ENCODE data around the gene MCU.
"Not testable (repeated sequence)": the region's sequence is repeated elsewhere in the genome, so short reads cannot be mapped to it uniquely, and the experiment has no call there.

MCU gene, protein sequence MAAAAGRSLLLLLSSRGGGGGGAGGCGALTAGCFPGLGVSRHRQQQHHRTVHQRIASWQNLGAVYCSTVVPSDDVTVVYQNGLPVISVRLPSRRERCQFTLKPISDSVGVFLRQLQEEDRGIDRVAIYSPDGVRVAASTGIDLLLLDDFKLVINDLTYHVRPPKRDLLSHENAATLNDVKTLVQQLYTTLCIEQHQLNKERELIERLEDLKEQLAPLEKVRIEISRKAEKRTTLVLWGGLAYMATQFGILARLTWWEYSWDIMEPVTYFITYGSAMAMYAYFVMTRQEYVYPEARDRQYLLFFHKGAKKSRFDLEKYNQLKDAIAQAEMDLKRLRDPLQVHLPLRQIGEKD

DNA sequence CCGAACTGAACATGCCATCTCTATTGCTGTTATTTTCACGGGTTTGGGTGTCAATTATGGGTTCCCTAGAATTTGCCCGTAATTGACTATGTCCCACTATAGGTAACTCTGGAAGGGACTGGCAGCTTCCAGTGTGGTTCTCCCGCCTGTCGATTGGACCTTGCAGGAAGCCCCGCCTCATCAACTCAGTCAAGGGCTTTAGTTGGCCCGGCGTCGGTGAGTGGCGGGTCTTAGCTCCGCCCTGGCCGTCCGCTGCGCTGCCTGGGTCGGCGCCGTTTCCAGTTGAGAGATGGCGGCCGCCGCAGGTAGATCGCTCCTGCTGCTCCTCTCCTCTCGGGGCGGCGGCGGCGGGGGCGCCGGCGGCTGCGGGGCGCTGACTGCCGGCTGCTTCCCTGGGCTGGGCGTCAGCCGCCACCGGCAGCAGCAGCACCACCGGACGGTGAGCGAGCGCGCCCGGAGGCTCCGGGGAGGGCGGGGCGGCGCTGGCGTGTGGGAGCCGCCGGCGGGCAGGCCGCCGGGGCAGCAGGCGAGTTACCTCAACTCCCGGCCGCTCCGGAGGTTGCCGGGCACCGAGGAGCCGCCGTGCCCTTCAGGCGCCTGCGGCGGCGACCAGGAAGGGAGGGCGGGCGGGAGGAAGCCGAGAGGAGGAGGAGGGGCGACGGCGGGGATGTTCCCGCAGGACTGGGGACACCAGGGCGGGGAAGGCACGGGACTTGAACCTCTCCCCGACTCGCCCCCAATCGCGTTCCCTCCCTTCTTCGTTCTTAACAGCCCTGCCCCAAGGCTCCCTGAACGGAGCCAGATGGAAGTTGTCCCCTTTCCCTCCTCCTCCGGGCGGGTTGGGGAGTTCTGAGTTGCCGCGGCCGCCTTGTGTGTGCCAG is at the start of gene MCU:
TSS of gene MCU (plus strand) at position 281 of the 881 bp plus-strand sequence. CDS start at position 290, 9 bp downstream.
- peak; percentile 73 to 90 (median 80) for DNase-seq

DNA sequence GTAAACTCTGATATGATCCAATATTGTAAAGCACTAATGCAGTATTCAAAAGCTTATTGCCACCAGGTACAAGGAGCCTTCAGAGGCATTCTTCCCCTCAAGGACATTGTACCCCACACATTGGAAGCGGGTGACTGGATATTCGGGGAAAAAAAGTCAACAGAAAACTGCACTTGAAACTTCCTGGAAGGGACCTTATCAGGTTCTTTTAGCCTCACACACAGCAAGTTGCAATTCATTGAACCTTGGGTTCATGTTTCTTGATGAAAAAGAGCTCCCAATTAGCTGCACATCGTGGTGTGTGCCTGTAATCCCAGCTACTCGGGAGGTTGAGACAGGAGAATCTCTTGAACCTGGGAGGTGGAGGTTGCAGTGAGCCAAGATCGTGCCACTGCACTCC is 49.6 kb upstream of the MCU start:
- DNase-seq = no peak

DNA sequence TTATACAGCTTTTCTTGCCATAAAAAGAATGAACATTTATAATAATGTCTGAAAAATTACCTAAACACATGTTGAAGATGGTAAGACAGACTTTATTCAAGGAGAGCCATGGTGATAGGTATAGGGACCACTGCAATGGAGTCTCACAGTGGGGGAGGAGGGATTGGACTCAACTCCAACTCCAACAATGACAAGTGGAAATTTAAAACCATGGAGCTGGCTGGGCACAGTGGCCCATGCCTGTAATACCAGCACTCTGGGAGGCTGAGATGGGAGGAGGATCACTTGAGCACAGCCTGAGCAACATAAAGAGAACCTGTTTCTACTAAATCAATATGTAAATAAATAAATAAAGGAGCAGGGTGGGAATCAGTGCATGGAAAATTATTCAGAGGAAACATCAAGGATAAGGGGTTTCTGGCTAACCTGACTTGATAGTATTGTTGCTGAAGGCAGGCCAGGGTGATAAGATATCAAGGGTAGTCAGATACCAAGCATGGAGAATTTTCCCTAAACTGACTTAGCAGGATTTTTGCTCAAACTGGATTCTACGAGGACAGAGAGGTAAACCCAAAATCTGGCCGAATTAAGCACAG is 46.6 kb upstream of the MCU start:
- DNase-seq = no peak

DNA sequence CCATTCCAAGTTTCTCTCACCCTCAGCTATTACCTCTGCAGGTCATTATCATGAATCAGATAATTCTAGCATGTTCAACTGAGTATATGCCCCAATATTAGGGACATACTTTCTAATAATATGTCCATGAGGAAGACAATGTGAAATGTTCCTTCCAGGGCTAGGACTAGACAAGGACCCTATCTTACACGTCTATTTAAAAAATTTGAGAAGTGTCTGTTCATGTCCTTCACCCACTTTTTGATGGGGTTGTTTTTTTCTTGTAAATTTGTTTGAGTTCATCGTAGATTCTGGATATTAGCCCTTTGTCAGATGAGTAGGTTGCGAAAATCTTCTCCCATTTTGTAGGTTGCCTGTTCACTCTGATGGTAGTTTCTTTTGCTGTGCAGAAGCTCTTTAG is 45.0 kb upstream of the MCU start:
- DNase-seq = not testable (repeated sequence)

DNA sequence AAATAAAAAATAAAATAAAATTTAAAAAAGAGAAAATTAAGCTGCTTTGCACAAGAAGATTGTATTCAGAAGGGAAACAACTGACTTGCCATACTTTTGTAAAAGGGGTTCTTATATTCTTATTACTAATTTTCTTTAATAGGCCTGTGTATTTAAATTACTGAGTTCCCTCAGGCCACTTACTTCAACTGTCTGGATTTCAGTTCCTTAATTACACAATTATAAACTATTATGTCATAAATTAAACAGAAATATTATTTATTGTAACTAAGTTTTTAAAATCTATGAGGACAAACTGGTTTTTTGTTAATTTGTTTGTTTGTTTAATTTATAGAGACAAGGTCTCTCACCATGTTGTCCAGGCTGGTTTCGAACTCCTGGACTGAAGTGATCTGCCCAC is 43.6 kb upstream of the MCU start:
- no peak for DNase-seq

DNA sequence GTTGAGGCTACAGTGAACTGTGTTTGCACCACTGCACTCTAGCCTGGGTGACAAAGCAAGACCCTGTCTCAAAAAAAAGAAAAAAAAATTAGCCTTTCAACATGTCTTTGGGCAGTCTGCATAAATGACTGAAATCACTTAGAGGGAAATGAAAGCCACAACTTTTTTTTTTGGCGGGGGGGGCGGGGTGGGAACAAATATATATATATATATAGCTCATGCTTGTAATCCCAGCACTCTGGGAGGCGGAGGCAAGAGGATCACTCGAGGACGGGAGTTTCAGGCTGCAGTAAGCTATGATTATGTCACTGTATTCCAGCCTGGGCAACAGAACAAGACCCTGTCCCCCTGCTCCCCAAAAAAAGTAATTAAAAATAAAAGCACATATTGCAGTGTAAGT is 42.7 kb upstream of the MCU start:
- DNase-seq = no peak

DNA sequence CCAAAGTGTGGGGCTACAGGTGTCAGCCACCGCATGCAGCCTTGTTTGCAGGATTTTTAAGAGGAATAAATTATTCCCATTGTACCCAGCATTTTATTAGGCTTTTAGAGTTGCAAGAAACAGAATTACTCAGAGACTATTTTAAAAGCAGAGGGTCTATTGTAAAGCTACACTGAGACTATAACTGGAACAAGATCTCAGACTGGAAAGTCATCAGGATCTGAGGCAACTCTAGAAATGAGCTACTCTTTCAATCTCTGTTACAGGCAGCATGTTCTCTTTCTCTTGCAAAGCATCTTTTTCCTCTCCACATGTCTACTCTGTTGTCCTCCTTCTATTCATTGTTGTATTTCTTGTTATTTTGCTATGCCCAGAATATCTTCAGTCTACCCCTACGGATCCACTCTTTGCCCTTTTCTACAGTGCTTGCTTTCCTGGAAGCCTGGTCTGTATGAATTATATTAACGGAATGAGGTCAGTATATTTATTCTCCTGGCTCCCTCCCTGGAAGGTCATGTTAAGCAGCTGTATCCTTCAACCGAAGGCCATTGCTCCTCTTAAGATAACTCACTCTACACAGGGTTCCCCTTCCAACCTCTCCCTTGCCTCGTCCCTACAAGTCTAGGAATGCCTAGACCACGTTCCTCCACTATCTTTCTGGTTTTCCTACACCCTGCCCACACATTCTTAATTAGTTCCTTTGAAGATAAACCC is 38.4 kb upstream of the MCU start:
- DNase-seq = no peak

DNA sequence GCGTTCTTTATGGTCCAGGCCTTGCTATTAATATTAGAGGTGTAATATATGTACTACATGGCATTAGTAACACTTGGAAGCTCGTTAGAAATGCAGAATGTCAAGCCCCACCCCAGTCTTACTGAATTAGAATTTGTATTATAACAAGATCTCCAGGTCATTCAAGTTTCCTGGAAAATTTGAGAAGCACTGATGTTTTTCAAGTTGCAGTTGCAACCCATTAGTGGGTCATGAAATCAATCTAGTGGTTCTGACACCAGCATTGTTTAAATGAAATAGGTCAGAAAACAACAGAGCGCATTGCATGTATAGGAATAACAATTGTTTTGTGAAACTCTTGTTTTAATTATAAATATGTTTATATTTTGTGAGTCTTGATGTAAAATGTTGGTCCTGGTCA is 37.2 kb upstream of the MCU start:
- DNase-seq = no peak

DNA sequence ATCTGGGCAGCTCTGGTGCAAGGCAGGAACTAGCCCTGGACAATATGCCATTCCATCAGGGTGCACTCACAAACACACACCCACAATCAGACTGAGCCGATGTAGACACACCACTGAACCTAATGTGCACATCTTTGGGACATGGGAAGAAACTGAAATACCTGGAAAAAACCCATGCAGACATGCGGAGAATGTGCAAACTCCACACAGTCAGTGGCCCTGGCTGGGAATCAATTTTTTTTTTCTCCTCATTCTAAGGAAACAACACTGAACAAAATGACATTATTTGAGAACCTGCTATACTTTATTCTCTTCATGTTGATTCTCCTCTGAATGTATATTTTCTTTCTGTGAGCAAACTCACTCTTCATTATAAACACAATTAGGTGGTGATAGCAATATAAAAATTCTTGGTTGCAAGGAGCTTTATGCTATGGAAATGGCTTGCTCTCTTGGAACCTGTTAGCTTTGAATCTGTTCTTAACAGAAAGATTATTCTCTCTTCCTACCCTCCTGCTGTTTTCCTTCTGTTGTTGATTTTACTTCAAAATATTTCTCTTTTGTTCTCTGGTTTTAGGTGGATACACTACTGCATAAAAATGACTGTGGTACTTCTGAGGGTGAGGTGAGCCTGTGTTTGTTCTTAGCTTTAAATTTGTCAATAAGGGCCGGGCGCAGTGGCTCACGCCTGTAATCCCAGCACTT is 33.1 kb upstream of the MCU start:
- DNase-seq = no peak

DNA sequence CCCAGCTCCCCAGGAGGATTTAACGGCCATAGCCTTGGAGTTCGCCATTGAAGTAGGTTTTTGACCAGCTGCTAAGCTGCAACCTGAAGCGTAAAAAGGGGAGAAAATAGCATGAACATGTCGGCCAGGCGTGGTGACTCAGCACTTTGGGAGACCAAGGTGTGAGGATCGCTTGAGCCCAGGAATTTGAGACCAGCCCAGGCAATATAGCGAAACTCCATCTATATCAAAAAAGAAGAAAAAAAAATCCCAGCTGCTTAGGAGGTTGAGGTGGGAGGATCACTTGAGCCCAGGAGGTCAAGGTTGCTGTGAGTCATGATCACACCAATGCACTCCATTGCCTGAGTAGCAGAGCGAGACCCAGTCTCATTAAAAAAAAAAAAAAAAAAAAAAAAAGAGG is 32.2 kb upstream of the MCU start:
- DNase-seq = no peak

DNA sequence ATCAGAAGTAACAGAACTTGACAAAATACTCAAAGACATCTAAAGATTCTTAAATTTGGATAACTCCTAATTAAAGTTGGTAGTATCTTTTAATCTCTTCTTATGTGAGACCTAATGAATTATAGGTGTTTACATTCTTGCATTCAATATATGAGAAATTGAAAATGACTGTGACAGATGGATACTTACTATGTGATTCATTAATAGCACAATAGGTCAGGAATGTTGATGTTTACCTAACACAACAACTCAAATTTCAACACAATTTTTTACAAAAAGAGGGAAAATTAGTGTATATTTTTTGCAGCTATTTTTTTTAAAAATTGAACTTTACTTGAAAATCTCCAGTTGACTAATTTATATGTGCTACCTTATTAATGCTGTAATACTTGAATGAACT is 31.7 kb upstream of the MCU start:
- DNase-seq = no peak

DNA sequence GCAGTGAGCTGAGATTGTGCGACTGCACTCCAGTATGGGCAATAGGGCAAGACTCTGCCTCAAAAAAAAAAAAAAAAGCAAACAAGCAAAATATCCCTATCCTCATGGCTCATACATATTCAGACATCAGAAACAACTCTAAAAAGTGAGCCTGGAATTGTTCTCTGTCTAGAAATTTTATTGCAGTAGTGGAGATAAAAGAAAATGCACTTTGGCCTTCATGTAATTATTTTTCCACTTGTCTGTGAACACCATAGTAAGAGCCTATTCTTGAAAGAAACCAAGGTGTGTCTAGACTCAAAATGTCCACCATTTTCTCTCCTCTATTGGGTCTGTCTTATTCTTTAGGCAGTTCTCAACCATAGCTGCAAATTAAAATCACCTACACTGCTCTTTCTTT is 30.5 kb upstream of the MCU start:
- no peak for DNase-seq

DNA sequence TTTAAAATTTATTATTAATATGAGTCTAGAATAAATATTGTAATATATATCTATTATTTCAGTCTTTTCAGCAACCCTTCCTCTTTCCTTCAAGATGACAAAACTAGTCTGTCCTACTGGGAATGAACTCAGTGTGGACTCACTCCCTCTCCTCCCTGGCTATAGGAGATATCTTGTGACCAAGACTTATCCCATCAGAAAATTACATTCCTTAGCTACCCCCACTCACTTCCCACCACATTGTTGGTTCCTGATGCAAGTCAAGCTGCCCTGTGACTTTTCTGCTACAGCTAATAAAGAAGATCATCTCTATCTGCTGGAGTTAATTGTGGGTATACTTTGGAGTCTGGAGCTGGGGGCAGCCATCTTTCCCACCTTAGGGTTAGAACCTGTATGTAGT is 28.0 kb upstream of the MCU start:
- DNase-seq = no peak

DNA sequence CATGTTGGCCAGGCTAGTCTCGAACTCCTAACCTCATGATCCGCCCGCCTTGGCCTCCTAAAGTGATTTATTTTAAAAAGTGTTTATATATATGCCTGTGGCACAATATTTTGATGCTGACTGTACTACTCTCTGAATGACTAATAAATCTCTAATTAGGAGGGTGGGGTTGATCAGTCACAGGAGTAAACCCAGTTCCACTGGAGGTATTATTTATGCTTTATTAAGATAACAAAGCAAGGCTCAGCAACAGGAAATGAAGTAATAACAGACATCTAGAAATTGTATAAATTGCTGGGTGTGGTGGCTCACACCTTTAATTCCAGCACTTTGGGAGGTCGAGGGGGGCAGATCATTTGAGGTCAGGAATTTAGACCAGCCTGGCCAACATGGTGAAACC is 26.0 kb upstream of the MCU start:
- no peak for DNase-seq

DNA sequence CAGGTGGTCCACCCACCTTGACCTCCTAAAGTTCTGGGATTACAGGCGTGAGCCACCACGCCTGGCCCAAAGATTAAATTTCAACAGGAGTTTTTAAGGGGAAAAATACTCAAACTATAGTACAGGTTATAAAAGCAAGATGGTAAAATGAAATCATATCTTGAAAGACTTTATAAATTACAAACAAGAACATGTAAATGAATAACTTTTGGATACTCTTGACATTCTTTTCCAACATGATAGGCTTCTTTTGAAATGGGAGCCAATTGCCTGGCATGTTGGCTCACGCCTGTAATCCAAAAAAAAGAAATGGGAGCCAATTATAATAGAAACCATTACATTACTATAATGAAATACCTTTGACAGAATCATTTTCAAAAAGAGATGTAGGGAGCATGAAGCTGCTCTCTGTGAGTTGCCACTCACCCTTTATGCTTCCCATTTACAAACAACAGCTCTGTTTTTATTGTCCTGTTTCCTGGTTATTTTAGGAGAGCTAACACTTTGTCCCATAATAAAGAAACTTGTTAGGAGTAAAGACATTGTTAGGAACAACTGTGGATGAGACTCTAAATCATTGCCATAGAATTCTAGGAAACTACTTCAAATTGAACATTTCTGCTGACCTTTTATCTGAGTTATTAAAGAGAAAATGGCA is 24.6 kb upstream of the MCU start:
- no peak for DNase-seq

DNA sequence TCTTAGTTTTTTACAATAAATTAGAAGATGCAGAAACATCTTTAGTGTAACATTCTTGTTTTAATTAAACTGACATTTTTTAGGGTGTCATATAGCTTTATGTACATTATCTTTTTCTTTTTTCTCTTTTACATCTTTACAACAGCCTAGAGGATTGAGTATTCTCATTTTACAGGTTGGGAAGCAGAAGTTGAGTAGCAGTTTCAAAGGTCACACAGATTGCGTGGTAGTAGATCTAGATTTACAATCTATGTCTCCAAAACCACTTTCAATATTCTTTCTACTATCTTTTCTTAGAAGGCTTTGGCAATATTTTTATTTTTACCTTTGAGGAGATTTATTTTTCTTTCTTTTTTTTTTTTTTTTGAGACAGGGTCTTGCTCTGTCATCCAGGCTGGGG is 18.7 kb upstream of the MCU start:
- no peak for DNase-seq

DNA sequence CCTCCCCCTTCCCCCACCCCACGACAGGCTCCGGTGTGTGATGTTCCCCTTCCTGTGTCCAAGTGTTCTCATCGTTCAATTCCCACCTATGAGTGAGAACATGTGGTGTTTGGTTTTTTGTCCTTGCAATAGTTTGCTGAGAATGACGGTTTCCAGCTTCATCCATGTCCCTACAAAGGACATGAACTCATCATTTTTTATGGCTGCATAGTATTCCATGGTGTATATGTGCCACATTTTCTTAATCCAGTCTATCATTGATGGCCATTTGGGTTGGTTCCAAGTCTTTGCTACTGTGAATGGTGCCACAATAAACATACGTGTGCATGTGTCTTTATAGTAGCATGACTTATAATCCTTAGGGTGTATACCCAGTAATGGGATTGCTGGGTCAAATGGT is 17.8 kb upstream of the MCU start:
- DNase-seq = not testable (repeated sequence)

DNA sequence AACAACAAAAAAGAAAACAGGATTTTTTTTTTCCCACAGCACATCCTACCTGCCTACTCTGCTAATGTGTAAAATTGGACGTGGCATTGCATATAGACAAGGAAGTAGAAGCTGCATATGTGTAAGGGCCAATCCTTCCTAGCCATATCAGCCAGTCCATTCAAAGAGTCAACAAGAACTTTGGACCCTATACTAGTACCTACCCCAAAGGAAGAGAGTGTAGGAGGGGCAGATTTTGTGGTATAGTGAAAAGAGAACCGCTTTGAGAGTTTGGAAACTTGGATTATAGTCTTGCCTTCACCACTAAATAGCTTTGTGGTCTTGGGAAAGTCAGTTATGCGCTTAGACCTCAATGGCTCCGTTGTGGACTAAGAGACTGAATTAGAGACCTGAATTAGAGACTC is 12.1 kb upstream of the MCU start:
- DNase-seq = no peak

DNA sequence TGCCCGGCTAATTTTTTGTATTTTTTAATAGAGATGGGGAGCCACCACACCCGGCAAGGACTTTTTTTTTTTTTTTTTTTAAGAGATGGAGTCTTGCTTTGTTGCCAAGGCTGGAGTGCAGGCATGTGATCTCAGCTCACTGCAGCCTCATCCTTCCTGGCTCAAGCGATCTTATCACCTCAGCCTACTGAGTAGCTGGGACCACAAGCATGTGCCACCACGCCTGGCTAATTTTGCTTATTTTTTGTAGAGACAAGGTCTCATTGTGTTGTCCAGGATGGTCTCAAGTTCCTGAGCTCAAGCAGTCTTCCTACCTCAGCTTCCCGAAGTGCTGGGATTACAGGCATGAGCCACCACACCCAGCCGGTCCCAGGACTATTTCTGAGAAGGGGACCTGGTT is 9.3 kb upstream of the MCU start:
- no peak for DNase-seq

DNA sequence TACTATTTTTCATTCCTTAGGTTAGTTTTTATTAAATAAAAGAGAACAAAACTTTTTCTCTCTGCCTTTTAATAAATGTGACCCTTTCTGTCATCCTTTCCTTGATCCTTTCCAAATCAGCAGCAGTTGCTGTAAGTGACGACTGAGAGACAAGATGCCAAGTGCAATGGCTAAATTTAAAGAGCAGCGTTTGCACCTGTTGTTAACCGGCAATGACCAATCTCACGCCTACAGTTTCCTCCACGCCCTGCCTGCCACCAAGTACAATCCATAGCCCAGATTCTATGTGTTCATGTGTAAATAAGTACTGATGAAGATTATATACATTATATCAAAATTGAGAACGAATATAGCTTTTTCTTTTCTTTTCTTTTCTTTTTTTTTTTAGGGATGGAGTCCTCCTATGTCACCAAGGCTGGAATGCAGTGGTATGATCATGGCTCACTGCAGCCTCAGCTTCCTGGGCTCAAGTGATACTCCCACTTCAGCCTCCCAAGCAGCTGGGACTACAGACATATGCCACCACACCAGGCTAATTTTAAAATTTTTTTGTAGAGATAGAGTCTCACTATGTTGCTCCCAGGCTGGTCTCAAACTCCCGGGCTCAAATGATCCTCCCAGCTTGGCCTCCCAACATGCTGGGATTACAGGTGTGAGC is 6.5 kb upstream of the MCU start:
- no peak for DNase-seq

DNA sequence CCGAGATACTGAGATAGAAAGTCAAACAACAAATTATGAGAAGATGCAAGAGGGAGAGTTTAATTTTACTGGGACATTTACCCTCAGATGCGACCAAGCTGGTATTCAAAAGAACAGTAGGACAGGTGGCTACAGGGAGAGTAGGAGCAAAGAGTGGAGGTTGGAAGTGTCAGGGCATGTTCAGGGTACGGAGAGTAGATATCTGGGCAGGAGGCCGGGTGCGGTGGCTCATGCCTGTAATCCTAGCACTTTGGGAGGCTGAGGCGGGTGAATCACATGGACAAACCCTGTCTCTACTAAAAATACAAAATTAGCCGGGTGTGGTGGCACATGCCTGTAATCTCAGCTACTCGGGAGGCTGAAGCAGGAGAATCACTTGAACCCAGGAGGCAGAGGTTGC is 5.5 kb upstream of the MCU start:
- DNase-seq = not testable (repeated sequence)

DNA sequence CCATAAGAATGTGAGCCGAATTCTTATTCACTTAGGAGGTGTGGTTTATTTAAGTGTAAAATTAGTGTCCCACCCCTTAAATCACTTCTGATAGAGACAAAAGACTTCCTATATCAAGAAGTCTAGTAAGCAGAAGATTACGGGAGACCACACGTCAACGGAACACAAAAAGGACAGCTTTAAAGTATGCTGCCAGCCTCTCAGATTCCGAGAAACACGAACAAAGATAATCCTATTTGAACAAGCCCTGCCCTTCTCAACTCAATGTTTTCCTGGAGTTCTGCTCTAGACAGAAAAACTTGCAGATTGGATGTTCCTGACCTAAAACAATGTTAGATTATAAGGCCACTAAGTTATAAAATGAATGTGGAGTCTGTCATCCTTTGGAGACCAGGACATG is 4.9 kb upstream of the MCU start:
- DNase-seq = no peak
